Left lung (tissue), 10 donors: ENCODE data around the gene ZNF784. TPM values are rescaled to one million over a fixed set of nuclear protein-coding genes. Genes with fewer than 3 reads are reported as not detected.

Experiments used
- ATAC-seq: fragments of 200-7000 bp; cut with Tn5 transposase; one replicate; pipeline ENCODE4 v1.9.1; 2020; ENCODE audit warnings: moderate library complexity
- DNase-seq, 4 donors: peaks; one replicate each; pipeline ENCODE4 v3.0.0-alpha.2; 2013 to 2020
- H3K27ac ChIP-seq, 2 donors: fragments of 200-600 bp; sonication (generic) in 1 of 2; one replicate each; pipeline versions ENCODE4 v1.5.0 to v1.8.0; 2020 to 2021
- H3K27me3 ChIP-seq, 2 donors: fragments of 200-600 bp; sonication (generic) in 1 of 2; one replicate each; pipeline versions ENCODE4 v1.5.0 to v1.8.0; 2020 to 2021
- H3K36me3 ChIP-seq, 2 donors: fragments of 200-600 bp; sonication (generic) in 1 of 2; one replicate each; pipeline versions ENCODE4 v1.5.0 to v1.8.0; 2020 to 2021
- H3K4me1 ChIP-seq, 2 donors: fragments of 200-600 bp; one replicate each; pipeline ENCODE4 v1.8.0; 2021
- H3K4me3 ChIP-seq, 2 donors: fragments of 200-600 bp; sonication (generic) in 1 of 2; one replicate each; pipeline versions ENCODE4 v1.5.0 to v1.8.0; 2020 to 2021; ENCODE audit warnings: mild to moderate bottlenecking in 1 of 2
- H3K9me3 ChIP-seq, 2 donors: fragments of 200-600 bp; sonication (generic) in 1 of 2; one replicate each; pipeline versions ENCODE4 v1.5.0 to v1.8.0; 2020 to 2021
- CTCF ChIP-seq, 2 donors: fragments of 200-600 bp; sonication (generic) in 1 of 2; IDR thresholded peaks; one replicate each; pipeline versions ENCODE4 v1.5.0 to v1.8.0; 2021; ENCODE audit warnings: antibody characterized with exemption in 2 of 2
- intact Hi-C, 2 donors: fragments of 100-400 bp; cut with DNase I; formaldehyde crosslinking; loops; one replicate each; pipeline versions ENCODE4 v1.11.2 to v1.14.2; 2022
- polyA plus RNA-seq, 6 donors: library from polyadenylated mRNA; unstranded; fragments of 120-200 nt; gene quantifications; one replicate each; pipeline ENCODE4 v1.2.1, GENCODE V29; 2013; ENCODE audit not compliant: insufficient read length in 6 of 6
- total RNA-seq, 2 donors: library from RNA; stranded (reverse); fragmentation: NEBNext Ultra II Directional; extraction: Animal tissue kit (Norgen Biotek cat#: 25700); gene quantifications; one replicate each; pipeline ENCODE4 v1.2.1, GENCODE V29; 2021
- donor health status: DM: no; HTN: yes; CAD: no.
- donor health status: DM: no; HTN: no; CAD: no.

Gene ZNF784
- total and polyA plus RNA-seq, 8 donors, result 6.0 to 11.6 (median 8.6) TPM

- Histone ChIP-seq H3K27me3 (no peaks in the 10 kb centered on the region), H3K9me3 (no peaks in the 10 kb centered on the region), H3K36me3 (peaks cover 4 to 99% of the 10 kb centered on the region in 2 donors), H3K27ac (no peak overlapping the region), H3K4me1 (peaks cover 0 to 4% of the 10 kb centered on the region in 2 donors), H3K4me3 (no peak overlapping the region)
- peak in 1 of 4 donors; percentile 75 for DNase-seq
- intact Hi-C loops, result no loop called here
- TF ChIP-seq CTCF (IDR thresholded peaks at IDR 0.05), result no peak
- ATAC-seq, result peak; percentile 58
Observed at GRCh38 chr19:55667958-55668357, 43.6 kb upstream of the ZNF784 start.

GRCh38 chr19:55667511-55667910 lies 43.1 kb upstream of the ZNF784 start:
- Histone ChIP-seq H3K36me3 (peaks cover 4 to 100% of the 10 kb centered on the region in 2 donors), H3K4me1 (peaks cover 0 to 4% of the 10 kb centered on the region in 2 donors), H3K4me3 (no peak overlapping the region), H3K27ac (no peak overlapping the region), H3K9me3 (no peaks in the 10 kb centered on the region), H3K27me3 (no peaks in the 10 kb centered on the region)
- no peak for ATAC-seq
- TF ChIP-seq CTCF (IDR thresholded peaks at IDR 0.05), result no peak
- DNase-seq, result peak in 1 of 4 donors; percentile 43
- intact Hi-C loops, result no loop called here

GRCh38 chr19:55667006-55667381 lies 42.6 kb upstream of the ZNF784 start:
- H3K36me3 ChIP-seq, result peaks cover 4 to 100% of the 10 kb centered on the region in 2 donors
- peaks cover 0 to 4% of the 10 kb centered on the region in 2 donors for H3K4me1 ChIP-seq
- TF ChIP-seq CTCF (IDR thresholded peaks at IDR 0.05), result no peak
- intact Hi-C loops, result no loop called here
- H3K27me3 ChIP-seq, result no peaks in the 10 kb centered on the region
- H3K4me3 ChIP-seq, result no peak overlapping the region
- no peak for ATAC-seq
- DNase-seq, result peak in 1 of 4 donors; percentile 35
- no peaks in the 10 kb centered on the region for H3K9me3 ChIP-seq
- H3K27ac ChIP-seq, result no peak overlapping the region

- H3K4me3 ChIP-seq, result no peak overlapping the region
- H3K9me3 ChIP-seq, result no peaks in the 10 kb centered on the region
- peaks cover 0 to under 1% of the 10 kb centered on the region in 2 donors for H3K4me1 ChIP-seq
- H3K27me3 ChIP-seq, result no peaks in the 10 kb centered on the region
- ATAC-seq (no peak), DNase-seq (peak in 1 of 4 donors; percentile 55)
- intact Hi-C loops, result no loop called here
- peaks cover 4 to 100% of the 10 kb centered on the region in 2 donors for H3K36me3 ChIP-seq
- TF ChIP-seq CTCF (IDR thresholded peaks at IDR 0.05), result no peak
- no peak overlapping the region for H3K27ac ChIP-seq
Observed at GRCh38 chr19:55666343-55667005, 42.1 kb upstream of the ZNF784 start.

GRCh38 chr19:55663846-55664536 lies 39.6 kb upstream of the ZNF784 start:
- peaks cover 4 to 98% of the 10 kb centered on the region in 2 donors for H3K36me3 ChIP-seq
- H3K4me1 ChIP-seq, result peaks cover 4 to 12% of the 10 kb centered on the region in 2 donors
- no peak for TF ChIP-seq CTCF (IDR thresholded peaks at IDR 0.05)
- intact Hi-C loops, result no loop called here
- H3K27me3 ChIP-seq, result no peaks in the 10 kb centered on the region
- no peak overlapping the region for H3K27ac ChIP-seq
- H3K9me3 ChIP-seq, result no peaks in the 10 kb centered on the region
- no peak overlapping the region for H3K4me3 ChIP-seq
- ATAC-seq (no peak), DNase-seq (peak in 1 of 4 donors; percentile 54)
